ENCODE measurements around the gene SLC36A1.

DNA sequence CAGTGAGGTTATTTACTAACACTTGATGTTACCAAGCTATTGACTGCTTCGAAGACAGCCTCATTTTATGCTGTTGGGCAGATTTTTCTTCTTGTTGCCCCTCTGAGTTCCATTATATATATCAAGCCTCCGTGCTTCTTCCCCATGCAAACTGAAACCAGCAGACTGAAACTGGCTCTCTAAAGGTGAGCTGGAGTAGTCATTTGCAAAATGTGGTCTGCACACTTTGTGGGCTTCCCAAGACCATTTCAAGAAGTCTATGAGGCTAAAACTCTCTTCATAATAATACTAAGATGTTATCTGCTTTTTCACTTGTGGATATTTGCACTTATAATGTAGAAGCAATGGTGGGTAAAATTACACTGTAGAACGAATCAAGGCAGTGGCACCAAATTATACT lies 13.9 kb downstream of the SLC36A1 start:
- TF ChIP-seq SUZ12 (IDR thresholded peaks at IDR 0.05), result no peak
- no peak for TF ChIP-seq HDGF (IDR thresholded peaks at IDR 0.05; ENCODE audit: borderline replicate concordance)
- TF ChIP-seq ARNT (IDR thresholded peaks at IDR 0.05), result no peak
- no peak for TF ChIP-seq L3MBTL2 (conservative IDR thresholded peaks at IDR 0.05)
- no peak for TF ChIP-seq NFRKB (IDR thresholded peaks at IDR 0.05)
- no peak for TF ChIP-seq FOXK2 (IDR thresholded peaks at IDR 0.05)
- TF ChIP-seq FOXM1 (IDR thresholded peaks at IDR 0.05; ENCODE audit: borderline replicate concordance), result no peak
- TF ChIP-seq ZNF384 (IDR thresholded peaks at IDR 0.05), result no peak

Data from HEK293T (cell line).